ENCODE results near the gene FCHSD1. TPM values are rescaled to one million over a fixed set of nuclear protein-coding genes. Genes with fewer than 3 reads are reported as not detected.

Gene FCHSD1
- total and polyA plus RNA-seq, 10 of the 15 experiments (the other 5 are each of a cell fraction or from before 2014, with no cell fraction given): 0.97 to 22.8 (median 10.7) TPM

GRCh38 chr5:141649056-141649688 is 2.0 kb downstream of the FCHSD1 start:
- BruUV-seq (replicated peaks): no TSS peak
- ATAC-seq: no peak
- Histone ChIP-seq H3K79me2 (ENCODE audit: control insufficient read depth, insufficient read depth, low read length) (no peaks in the 10 kb centered on the region), H4K20me1 (ENCODE audit: control insufficient read depth, insufficient read depth) (no peaks in the 10 kb centered on the region), H3K27ac (ENCODE audit: control insufficient read depth, insufficient read depth) (no peak overlapping the region), H3K4me1 (ENCODE audit: control insufficient read depth, insufficient read depth, low read length) (peaks cover 8% of the 10 kb centered on the region), H3K9ac (ENCODE audit: control insufficient read depth, insufficient read depth, low read length) (no peak overlapping the region), H3K27me3 (replicated peaks in 1 of 2; ENCODE audit: control insufficient read depth in 2 of 2, insufficient read depth in 2 of 2, low read length in 1 of 2) (no peaks in the 10 kb centered on the region), H3K4me2 (ENCODE audit: control insufficient read depth, insufficient read depth) (no peak overlapping the region), H2AFZ (ENCODE audit: control insufficient read depth, low read depth, low read length) (no peak overlapping the region), H3K9me3 (replicated peaks; ENCODE audit: control insufficient read depth, insufficient read depth, low read length) (no peaks in the 10 kb centered on the region), H3K36me3 (ENCODE audit: control insufficient read depth in 2 of 2, insufficient read depth in 2 of 2, low read length in 1 of 2) (no peaks in the 10 kb centered on the region; a peak in 2 of 4 replicates), H3K4me3 (no peak overlapping the region)
- in situ Hi-C loops (cut with MboI) (no loop called here), intact Hi-C loops (cut with micrococcal nuclease; ENCODE audit: unreplicated experiment) (no loop called here)
- WGBS (ENCODE audit: insufficient coverage, insufficient replicate concordance, low lambda C conversion rate, missing lambda C conversion rate): 96% methylated on average over 17 of the region's 17 CpGs
- DNase-seq (ENCODE audit: low read depth, low spot score): no peak
- no peak for FAIRE-seq
- TF ChIP-seq BCLAF1 (IDR thresholded peaks at IDR 0.05): no peak
- no peak for TF ChIP-seq POLR2AphosphoS5 (IDR thresholded peaks at IDR 0.05; ENCODE audit: low read length)
- no peak for TF ChIP-seq JUND (IDR thresholded peaks at IDR 0.05; ENCODE audit: low read depth, low read length)
- ChIA-PET CTCF (interaction anchor here (0.9 to 1.5 kb wide), 3 partner anchors 11 to 29 kb away, joined by 3 to 4 read pairs (median 3); partner anchors contain the start of genes HDAC3 and RELL2), SMC1A (ENCODE audit: uncharacterized antibody, unreplicated experiment) (no interaction called here), POLR2A (interaction anchor here (0.7 to 2.0 kb wide), 2 partner anchors 13 to 14 kb away, joined by 3 to 5 read pairs; partner anchors contain the start of genes HDAC3 and RELL2), RAD21 (ENCODE audit: unreplicated experiment) (no interaction called here)
